ENCODE results near the gene HLA-E. TPM values are rescaled to one million over a fixed set of nuclear protein-coding genes. Genes with fewer than 3 reads are reported as not detected.
"Not testable (repeated sequence)": the region's sequence is repeated elsewhere in the genome, so short reads cannot be mapped to it uniquely, and the experiment has no call there.

HLA-E gene
- 330 TPM for total RNA-seq

DNA sequence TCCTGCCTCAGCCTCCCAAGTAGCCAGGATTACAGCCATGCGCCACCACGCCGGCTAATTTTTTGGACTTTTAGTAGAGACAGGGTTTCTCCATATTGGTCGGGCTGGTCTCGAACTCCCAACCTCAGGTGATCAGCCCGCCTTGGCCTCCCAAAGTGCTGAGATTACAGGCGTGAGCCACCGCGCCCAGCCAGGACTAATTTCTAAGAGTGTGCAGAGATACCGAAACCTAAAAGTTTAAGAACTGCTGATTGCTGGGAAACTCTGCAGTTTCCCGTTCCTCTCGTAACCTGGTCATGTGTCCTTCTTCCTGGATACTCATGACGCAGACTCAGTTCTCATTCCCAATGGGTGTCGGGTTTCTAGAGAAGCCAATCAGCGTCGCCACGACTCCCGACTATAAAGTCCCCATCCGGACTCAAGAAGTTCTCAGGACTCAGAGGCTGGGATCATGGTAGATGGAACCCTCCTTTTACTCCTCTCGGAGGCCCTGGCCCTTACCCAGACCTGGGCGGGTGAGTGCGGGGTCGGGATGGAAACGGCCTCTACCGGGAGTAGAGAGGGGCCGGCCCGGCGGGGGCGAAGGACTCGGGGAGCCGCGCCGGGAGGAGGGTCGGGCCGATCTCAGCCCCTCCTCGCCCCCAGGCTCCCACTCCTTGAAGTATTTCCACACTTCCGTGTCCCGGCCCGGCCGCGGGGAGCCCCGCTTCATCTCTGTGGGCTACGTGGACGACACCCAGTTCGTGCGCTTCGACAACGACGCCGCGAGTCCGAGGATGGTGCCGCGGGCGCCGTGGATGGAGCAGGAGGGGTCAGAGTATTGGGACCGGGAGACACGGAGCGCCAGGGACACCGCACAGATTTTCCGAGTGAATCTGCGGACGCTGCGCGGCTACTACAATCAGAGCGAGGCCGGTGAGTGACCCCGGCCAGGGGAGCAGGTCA is at the start of gene HLA-E:
Gene HLA-E (plus strand): TSS at position 429 of the 945 bp plus-strand sequence. CDS start 23 bp downstream, at position 452.
- peak; percentile 97 for DNase-seq (ENCODE audit: low spot score)

DNA sequence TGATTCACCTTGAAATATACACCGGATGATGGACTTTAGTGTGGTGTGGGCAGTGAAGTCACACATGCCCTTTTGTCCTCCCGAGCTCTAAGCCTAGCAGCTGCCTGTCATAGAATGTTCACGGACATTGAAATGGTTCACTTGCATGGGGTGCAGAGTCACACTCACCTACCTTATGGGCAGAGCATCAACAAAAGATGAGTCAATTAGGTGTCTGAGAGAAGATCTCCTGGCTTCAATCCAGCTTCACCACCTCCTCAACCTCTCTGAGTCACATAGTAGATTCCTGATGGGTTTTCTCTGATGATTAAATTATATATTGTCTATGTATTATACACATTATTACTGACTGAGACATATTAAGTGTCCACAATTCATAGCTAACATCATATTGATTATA is 48.1 kb upstream of the HLA-E start:
- no peak for DNase-seq (ENCODE audit: low spot score)

DNA sequence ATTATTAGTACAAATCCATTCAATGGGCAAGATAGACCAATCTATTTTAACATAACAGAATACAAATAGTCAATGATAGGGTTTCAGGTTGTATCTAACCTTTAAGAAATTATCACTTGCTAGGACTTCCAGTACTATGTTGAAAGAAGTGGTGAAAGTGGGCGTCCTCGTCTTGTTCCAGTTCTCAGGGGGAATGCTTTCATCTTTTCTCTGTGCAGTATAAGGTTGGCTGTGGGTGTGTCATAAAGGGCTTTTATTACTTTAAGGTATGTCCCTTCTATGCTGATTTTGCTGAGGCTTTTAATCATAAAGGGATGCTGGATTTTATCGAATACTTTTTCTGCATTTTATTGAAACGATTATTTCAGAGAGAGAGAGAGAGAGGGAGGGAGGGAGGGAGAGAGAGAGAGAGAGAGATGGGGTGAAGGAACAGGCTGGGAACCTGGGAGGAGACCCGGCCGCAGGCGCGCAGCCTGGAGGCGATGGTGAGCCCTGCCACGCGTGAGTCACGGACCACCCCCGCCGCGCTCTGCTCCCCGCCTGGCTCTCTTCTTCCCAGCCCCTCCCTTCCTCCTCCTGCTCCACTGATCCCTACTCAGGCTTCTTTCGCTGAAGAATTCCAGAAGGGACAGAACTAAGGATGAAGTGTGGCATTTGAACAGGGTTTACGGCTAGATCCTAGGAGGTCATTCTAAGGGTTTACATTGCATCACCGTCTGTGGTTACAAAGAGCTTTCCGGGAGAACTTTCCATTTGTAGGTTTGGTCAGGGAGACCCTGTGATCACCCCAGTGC is 45.5 kb upstream of the HLA-E start:
- DNase-seq (ENCODE audit: low spot score): no peak

DNA sequence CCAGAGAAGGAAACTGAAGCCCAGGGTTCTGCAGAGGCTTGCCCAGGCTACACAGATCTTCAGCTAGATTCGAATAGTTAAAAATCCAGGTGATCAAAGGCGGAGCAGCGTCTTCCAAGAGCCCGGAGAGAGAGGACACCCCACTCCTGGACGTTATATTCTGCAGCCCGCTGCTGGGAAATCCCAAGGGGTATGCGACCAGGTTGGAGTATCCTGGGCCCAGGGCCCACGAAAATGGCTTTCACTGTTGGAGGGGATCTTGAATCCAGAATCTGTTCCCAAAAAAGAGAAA is 44.9 kb upstream of the HLA-E start:
- DNase-seq (ENCODE audit: low spot score): no peak

DNA sequence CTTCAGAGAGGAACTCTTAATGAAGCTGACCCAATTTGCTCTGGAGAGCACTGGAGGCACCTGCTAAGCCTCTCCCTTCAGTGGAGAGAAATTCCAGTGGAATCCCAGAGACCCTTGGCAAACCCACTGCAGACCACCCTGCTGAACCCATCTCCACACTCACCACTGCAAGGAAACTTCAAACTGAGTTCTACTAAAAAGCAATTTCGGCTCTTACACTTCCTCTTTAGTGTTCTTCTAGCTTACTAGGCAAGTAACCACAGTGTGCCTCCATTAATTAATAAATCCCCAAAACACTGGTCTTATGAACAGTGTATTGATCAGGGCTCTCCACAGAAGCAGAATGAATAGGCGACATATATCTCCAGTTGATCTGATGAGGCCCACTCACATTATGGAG is 43.0 kb upstream of the HLA-E start:
- no peak for DNase-seq (ENCODE audit: low spot score)

DNA sequence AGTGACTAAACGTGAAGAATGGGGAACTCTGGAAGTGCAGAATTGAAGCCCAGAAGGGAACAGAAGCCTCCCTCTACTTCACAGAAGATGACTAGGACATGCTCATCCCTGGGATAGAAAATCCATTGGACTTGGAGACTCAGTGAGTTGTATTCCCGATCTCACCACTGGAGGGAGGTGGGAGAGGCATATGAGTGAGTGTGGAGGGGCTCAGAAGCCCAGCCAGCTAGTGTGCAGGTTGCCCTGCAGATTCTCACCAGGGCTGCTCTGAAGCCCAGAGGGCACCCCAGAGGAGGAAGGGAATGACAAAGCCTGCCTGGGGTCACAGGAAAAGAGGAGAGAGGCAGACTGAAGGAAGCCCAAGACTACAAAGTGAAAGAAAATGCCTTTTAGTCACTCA is 42.1 kb upstream of the HLA-E start:
- no peak for DNase-seq (ENCODE audit: low spot score)

DNA sequence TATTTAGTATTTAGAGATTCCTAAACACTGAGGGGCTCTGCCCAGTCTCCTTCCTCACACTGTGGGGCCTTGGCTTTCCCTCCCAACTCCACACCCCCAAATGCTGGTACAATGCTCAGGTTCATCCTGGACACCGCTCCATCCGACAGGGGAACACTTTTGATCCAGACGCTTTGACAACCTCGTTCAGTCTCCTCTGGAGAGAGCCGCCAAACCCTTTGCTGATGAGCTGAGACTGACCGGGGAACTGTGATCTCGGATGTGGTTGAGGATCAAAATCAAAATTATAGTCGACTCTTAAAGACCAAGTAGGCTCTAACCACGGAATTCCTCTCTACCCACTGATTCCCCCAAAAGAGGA is 38.8 kb upstream of the HLA-E start:
- no peak for DNase-seq (ENCODE audit: low spot score)

DNA sequence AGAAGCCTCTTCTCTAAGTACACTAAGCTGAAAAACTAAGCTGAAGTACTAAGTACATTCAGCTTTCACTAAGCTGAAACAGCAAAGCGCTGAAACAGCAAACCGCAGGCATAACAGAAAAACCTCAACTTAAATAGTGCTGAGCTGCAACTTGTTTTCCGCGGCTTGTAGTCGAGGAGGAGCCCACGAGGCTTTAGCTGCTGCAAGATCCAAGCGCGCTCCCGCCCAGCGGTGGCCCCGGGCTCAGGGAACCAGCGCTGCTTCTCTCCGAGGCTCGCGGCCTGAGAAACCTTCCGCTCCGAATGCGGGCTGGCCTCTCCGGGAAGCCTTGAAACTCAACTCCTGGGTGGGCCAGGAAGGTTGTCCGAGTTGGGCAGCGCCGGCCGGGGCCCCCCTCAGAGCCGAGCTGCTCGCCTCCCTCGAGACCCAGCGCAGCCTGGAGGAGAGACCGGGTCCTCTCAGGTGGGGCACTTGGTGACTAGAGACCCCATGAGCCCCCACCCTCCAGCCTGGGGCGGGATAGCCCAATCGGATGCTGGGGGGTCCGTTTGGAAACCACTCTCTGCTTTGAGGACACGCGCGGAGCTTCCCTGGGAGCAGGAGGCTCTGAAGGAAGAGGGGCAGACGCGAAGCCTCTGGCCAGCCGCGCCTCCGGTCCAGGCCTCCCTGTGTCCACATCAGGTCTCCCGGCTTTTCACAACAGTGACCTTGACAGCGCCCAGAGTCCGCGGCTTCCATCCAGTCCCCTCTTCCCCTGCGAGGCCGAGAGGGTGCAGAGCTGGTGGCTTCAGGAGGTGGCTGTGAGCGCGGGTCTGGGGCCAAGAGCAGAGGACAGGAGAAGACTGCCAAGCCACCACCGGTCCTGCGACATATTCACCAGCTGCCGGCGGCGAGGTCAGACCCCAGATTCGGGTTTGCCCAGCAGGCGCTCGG is 38.1 kb upstream of the HLA-E start:
- no peak for DNase-seq (ENCODE audit: low spot score)

DNA sequence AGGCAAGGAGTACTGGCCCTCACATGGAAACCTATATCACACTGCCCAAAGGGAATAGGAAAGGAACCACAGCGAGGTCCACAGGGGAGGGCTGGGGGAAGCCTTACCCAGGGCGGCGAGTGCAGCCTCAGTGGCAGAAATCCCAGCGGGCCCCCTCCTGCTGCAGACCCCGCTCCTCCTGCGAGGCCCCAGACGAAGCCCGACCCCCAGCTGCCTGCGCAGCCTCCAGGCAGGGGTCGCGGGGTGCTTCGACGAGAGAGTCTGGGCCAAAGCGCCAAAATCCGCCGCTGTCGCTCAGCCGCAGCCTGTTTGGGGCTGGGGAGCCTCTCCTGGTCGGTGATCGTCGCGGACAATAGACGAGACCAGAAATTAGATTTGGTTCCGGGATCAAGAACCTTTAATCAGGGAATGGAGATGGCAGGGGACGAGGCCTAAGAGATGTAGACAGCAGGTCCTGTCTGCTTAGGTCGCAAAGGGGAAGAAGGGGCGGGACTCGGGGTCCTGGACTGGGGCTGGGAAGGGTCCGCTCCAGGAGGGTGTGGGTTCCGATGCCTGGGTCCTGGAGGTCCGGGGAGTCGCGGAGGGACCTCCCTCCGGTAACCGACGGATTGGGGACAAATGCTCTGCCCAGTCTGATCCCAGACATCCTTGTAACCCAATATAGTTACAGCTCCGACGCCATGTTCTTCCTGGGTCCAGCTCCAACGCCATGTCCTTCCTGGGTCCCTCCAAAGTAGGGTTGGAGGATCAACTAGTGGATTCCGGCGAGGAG is 36.4 kb upstream of the HLA-E start:
- no peak for DNase-seq (ENCODE audit: low spot score)

DNA sequence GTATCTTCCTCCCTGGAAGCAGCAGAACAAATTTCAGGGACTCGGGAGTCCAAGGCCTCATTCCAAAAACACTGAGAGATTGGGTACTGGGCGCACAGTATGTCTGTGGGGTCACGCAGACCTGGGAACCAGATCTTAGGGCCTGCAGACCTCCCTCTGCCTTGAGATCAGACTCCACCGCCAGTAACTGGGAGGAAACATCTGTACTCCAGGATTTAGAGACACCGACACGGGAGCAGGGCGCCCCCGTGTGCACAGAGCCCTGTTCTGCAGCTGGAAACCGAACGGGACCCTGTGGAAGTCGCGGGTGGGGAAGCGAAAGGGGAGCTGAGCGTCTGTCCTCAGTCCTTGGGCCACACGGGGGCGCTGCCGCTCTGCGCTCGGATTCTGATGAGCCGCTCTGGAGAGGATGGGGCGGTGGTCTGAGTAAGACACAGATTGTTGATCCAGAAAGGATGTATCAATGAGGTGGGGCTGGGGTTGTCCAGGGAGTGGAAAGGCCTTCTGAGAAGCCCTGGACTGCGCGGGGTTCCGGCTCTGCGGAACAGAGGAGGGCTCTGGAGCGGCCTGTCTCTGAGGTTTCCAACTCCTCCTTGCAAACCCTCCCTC is 35.7 kb upstream of the HLA-E start:
- DNase-seq (ENCODE audit: low spot score): peak; percentile 81

DNA sequence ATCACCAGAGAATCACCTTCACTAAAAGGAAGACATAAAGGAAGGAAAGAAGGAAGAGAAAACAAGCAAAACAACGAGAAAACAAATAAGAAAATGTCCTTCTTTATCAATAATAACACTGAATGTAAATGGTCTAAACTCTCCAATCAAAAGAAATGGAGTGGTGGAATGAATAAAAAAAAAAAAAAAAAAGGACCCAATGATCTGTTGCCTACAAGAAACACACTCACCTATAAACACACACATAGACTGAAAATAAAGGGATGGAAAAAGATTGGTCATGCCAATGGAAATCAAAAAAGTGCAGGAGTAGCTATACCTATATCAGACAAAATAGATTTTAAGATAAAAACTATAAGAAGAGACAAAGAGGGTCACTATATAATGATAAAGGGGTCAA is 30.2 kb upstream of the HLA-E start:
- DNase-seq (ENCODE audit: low spot score): no peak

DNA sequence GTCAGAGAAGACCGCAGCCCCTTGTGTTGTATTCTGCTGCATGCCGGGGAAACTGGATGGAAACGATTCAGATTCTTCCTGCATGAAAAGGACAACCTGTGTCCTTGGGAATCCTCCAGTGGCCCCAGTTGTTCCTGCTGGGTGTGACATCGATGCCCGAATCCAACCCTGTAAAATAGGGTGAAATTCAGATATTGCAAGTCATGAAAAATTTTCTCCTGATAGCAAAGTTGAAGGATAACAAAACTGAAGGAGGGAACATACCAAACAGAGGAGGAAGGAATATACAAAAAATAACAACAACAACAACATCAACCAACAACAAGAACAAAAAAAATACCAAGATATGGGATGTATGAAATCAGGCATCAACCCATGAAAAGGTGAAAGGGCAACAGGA is 28.3 kb upstream of the HLA-E start:
- DNase-seq (ENCODE audit: low spot score): no peak

DNA sequence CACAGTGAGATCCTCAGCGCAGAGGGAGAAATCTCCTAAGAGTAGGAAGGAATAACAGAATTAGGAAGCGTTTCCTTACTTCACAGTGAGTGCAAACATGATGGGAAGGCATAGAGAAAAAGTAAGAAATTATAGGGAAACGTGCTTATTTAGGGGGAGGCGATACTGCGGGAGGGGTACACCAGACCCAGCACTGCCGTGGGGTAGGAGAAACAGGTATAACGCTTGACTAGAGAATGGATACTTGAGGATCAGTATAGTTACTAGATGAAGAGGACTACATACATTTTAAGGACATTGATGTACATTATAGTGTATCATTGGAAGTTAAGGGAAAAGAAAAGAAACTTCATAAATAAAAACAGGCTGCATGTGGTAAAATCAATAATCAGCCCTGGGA is 26.8 kb upstream of the HLA-E start:
- DNase-seq (ENCODE audit: low spot score): no peak

DNA sequence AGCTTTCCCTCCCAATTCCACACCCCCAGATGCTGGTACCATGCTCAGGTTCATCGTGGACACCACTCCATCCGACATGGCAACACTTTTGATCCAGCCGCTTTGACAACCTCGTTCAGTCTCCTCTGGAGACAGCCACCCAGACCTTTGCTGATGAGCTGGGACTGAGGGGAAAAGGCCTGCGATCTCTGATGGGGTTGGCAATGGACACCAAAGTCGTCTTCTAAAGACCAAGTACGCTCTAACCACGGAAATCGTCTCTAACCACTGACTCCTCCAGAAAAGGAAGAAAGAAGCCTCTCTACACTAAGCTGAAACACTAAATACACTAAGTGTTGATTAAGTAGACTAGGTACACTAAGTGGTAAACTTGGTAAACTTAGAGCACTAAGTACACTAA is 26.1 kb upstream of the HLA-E start:
- no peak for DNase-seq (ENCODE audit: low spot score)

DNA sequence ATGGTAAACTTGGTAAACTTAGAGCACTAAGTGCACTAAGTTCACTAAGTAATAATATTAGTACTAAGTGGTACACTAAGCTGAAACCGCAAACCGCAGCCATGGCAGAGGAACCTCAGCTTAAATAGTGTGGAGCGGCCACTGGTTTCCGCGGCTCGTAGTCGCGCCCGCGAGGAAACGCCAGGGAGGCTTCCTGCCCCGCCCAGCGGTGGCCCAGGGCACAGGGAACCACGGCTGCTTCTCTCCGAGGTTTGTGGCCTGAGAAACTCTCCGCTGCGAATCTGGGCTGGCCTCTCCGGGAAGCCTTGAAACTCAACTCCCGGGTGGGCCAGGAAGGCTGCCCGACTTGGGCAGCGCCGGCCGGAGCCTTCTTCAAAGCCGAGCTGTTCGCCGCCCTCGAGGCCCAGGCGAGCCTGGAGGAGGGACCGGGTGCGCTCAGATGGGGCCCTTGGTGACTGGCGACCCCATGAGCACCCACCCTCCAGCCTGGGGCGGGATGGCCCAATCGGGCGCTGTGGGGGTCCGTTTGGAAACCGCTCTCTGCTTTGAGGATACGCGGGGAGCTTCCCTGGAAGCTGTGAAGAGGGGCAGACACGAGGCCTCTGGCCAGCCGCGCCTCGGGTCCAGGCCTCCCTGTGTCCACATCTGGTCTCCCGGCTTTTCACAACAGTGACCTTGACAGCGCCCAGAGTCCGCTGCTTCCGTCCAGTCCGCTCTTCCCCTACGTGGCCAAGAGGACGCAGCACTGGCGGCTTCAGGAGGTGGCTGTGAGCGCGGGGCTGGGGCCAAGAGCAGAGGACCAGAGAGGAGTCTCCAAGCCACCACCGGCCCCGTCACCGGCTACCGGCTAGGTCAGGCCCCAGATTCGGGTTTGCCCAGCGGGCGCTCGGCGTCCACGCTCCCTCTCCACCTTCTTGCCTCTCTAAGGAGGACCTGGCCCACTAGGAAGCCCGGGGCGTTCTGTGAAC is 25.4 kb upstream of the HLA-E start:
- DNase-seq (ENCODE audit: low spot score): no peak

DNA sequence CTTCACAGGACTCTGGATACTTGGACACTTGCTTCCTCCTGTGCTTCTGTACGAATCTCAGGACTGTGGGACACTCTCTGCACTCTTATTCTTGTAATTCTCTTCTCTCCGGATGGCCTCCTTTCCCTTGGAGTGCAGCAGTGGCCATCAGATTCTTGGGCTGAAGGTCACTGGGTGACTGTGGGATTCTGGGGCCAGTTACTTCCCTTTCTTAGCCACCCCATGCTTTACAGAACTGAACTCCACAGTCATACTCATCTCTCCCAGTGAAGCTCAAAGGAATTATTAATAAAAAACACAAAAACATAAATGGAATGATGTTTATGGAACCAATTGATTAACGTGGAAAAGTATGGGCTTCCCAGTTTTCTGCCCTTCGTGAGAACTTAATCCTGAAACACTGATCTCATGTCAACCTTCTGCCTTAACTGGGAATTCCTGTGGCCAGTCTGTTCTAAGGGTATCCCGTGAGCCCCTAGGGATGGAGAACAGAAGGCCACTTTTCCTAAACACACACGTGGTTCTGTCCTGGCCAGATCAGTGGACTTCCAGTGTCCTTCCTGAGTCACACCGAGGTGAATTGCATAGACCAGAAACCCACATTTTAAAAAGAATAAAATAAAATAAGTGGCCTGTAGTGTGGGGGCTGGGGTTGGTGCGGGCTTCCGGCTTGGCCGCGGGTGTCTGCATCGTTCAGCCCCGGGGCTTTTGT is 23.6 kb upstream of the HLA-E start:
- DNase-seq (ENCODE audit: low spot score): no peak

DNA sequence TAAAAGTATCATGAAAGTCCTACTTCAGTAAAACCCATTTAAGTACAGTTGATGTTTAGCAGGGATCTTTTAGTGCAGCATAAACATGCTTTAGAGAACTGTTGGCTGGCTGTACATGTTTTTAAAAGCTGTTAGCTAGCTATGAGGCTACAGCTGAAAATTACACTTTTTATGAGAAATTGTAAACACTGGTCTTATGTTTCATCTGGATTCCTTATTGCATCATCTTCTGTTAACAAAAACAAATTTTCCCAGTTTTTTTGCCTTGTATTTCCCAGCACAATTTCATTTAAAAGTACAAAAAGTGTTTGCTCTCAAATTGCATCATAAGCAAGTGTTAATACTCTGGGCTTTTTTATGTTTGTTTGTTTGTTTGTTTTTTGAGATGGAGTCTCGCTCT is 18.3 kb upstream of the HLA-E start:
- no peak for DNase-seq (ENCODE audit: low spot score)

DNA sequence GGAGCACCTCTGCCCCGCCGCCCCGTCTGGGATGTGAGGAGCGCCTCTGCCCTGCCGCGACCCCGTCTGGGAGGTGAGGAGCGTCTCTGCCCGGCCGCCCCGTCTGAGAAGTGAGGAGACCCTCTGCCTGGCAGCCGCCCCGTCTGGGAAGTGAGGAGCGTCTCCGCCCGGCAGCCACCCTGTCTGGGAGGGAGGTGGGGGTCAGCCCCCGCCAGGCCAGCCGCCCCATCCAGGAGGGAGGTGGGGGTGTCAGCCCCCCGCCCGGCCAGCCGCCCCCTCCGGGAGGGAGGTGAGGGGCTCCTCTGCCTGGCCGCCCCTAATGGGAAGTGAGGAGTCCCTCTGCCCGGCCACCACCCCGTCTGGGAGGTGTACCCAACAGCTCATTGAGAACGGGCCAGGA is 14.2 kb upstream of the HLA-E start:
- DNase-seq (ENCODE audit: low spot score): not testable (repeated sequence)

DNA sequence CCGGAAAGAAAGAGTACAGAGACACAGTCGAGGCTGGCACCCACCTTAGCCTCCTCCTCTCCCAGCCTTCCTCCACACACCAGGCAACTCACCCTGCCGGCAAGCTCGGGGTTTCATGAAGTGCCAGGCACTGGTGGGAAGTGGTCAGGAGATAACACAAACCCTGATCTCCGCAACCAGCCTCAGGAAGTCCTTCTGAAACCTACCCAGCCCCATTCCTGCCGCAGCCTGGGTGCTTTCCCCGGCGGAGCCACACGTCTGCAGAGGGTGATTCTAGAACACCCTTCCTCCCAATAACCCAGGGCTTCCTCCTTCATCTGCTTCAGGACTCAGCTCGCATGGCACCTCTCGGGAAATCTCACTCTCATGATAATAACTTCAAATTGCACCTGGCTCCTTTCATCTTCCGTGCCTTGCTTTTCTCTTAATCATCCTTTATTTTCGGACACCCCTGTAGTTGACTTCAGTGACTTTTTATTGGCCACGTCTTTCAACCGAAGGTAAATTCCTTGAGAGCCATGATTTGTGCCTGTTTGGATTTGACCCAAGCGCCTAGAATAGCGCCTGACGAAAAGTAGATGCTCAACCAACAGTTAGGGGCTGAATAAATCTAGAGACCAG is 8.7 kb upstream of the HLA-E start:
- DNase-seq (ENCODE audit: low spot score): no peak
